ENCODE measurements around the gene KLHDC3. TPM values are rescaled to one million over a fixed set of nuclear protein-coding genes. Genes with fewer than 3 reads are reported as not detected.
A peak's percentile ranks its signal among the peaks of the same experiment; 100 is the strongest.

The KLHDC3 gene
- total and polyA plus RNA-seq, 2 of the 13 experiments (the other 11 are each of a cell fraction or from before 2014, with no cell fraction given), result 78.3 to 91.5 TPM

GRCh38 chr6:42969431-42969830 lies 44.6 kb upstream of the KLHDC3 start (continued):
- TF ChIP-seq ZFP41 (CRISPR knock-in tag; IDR thresholded peaks at IDR 0.05; ENCODE audit: borderline replicate concordance) (no peak), ZNF670 (CRISPR knock-in tag; IDR thresholded peaks at IDR 0.05; ENCODE audit: borderline replicate concordance) (no peak), MAZ (IDR thresholded peaks at IDR 0.05; ENCODE audit: borderline replicate concordance, low read depth, low read length) (0 out of 2 replicates have a peak, but pooled peaks have one; percentile 1), MAZ (CRISPR knock-in tag; IDR thresholded peaks at IDR 0.05; ENCODE audit: low read depth) (no peak), ELK4 (CRISPR knock-in tag; IDR thresholded peaks at IDR 0.05; ENCODE audit: borderline replicate concordance) (no peak), EHMT2 (IDR thresholded peaks at IDR 0.05; ENCODE audit: borderline replicate concordance, low read depth, low read length) (no peak), ZNF710 (CRISPR knock-in tag; IDR thresholded peaks at IDR 0.05; ENCODE audit: borderline replicate concordance) (no peak), ARNT (IDR thresholded peaks at IDR 0.05) (no peak), NR2F6 (IDR thresholded peaks at IDR 0.05) (no peak), NR2F6 (CRISPR knock-in tag; IDR thresholded peaks at IDR 0.05) (no peak), ZNF891 (CRISPR knock-in tag; IDR thresholded peaks at IDR 0.05) (no peak), ZNF503 (CRISPR knock-in tag; IDR thresholded peaks at IDR 0.05) (no peak), BCLAF1 (IDR thresholded peaks at IDR 0.05) (no peak), ZNF550 (CRISPR knock-in tag; IDR thresholded peaks at IDR 0.05; ENCODE audit: borderline replicate concordance) (no peak), ZNF276 (CRISPR knock-in tag; IDR thresholded peaks at IDR 0.05; ENCODE audit: low read depth) (no peak)
